NCI-H526 treated with DMSO at 0.1 percent for 48 hours (cell line): ENCODE results near the gene CEP70.

Source experiments
- DNase-seq: peaks from one replicate; lab custom pipeline; 2025; lab: John Stamatoyannopoulos, UW

The CEP70 gene

DNA sequence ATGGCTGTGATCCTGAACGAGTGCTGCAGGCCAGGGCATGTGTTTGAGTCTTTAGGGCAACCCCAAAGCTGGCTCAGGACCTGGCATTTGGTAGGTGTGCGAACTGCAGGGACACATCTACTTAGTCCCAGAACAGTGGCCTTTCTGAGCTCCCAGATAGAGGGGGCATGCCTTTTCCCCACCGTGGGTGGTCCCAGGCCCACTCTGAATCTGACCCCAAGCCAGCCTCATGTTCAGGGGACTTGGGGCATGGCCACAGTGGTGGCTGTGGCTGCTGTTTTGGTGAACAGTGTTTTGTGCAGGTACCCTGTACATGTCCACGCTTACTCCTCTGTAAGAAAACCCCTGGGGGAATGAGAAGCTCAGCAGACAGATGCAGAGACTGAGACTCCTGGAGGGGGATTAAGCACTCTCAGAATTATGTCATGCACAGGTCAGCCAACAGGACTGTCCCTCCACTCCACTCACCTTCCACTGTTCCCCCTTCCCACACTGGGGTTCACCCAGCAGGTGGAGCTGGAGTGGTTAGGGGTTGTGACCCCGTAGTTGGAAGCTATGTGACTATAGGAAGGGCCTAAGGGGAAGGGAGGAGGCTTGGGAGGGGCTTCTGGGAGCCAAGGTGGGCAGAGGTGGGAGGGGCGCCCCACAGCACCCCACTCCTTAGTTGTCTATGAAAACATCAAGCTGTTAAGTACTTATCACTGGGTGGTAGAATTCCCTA is 143.2 kb downstream of the CEP70 start:
- no peak for DNase-seq

DNA sequence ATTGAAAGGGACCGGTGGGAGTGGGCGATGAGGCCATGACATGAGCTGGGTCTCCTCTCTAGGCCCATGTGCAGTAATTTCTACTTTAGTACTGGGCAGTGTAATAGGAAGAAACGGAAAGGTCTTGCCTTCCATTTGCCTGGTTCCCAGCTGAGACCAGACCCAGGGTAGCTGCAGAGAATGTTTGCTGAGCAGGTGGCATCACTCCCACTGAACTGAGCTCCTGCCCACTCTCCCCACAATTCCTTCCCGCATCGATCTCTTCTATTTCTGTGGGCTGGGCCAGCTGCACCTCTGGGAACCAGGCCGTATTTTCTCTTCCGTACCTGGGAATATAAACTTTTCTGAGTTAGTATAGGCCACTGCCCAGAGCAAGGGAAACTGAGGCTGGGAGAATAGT is 143.9 kb downstream of the CEP70 start:
- DNase-seq, result no peak

DNA sequence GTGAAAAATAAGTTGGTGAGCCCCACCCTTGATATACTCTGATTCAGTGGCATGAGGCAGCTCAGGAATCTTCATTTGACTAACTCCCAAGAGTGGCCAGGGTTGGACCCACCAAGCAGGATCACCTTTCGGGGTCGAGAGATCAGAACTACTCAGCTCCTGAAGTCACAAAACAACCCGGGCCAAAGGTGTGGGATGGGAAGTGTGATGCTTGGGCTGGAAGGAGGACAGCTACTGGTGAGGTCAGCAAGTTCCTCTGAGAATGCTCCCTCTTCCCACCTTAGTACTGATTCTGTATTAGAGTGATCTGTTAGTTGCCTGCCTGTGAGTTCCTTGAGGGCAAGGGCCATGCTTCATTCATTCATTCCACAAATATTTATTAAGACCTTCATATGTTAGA is 144.6 kb downstream of the CEP70 start:
- no peak for DNase-seq

DNA sequence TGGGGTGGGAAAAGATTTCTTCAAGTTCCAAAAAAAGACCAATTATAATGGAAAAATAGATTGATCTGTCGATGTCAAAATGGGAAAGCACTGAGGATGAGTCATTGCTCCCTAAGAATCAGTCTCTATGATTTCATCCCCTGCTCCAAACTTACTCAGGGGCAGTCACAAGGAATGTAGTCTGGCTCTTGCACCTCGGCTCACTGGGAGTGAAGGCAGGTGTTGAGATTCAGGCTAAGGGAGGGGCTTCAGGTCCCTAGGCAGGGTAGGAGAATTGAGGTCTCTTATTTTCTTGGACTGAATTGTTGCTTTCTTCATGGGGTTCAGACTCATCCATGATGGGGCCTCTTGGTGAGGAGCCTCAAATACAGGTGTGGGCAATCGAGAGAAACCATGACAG is 145.4 kb downstream of the CEP70 start:
- no peak for DNase-seq

DNA sequence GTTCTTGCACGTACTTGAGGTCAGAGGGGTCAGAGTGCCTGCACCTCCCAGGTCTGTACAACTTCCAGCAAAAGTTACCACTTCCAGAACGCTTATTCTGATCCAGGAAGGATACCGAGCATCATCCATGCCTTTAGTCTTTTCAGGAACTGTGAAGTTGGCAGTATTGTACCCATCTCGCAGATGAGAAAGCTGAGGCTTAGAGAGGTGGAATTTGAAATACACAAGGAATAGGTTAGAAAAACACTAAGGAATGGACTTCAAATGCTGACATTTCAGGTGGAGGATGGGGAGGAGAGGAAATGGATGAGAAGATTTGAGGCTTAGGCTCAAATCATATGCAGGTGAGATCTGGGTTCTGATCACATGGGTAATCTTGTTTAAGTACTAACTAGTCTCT is 148.4 kb downstream of the CEP70 start:
- DNase-seq, result no peak

DNA sequence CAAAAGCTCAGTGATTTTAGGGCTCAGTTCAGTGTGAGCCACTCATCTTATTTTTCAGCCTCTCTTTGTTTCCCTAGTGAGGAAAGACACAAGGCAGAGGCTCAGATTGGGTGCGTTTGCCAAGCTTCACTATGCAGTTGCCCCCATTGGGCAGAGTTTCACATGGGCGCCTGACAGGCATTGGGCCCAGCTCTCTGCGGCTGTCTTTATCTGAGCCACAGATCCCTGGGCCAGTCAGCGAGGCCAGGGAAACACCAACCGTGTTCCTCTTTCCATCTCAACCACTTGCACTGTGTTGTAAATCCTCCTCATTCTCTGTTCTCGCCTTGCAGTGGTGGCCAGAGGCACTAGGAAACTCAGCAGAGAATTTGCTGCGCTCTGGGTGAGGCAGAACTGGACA is 148.8 kb downstream of the CEP70 start:
- DNase-seq, result no peak
